WTC11 (cell line): ENCODE results near the gene HOXD13.

ENCODE experiments used
- CREM ChIP-seq: sonication (generic); formaldehyde crosslinking; IDR thresholded peaks from 2 replicates; pipeline ENCODE4 v1.8.1; 2022; ENCODE audit warnings: mild to moderate bottlenecking, missing genetic modification reagents, moderate library complexity
- ETV6 ChIP-seq: sonication (generic); formaldehyde crosslinking; IDR thresholded peaks from 2 replicates; pipeline ENCODE4 v1.8.1; 2022; ENCODE audit warnings: mild to moderate bottlenecking, missing genetic modification reagents
- SMAD4 ChIP-seq: sonication (generic); formaldehyde crosslinking; IDR thresholded peaks from 2 replicates; pipeline ENCODE4 v1.8.0; 2022; ENCODE audit warnings: mild to moderate bottlenecking, missing genetic modification reagents
- TEAD4 ChIP-seq: sonication (generic); formaldehyde crosslinking; IDR thresholded peaks from 2 replicates; pipeline ENCODE4 v1.8.0; 2022; ENCODE audit warnings: mild to moderate bottlenecking, missing genetic modification reagents
- ZNF121 ChIP-seq: sonication (generic); formaldehyde crosslinking; IDR thresholded peaks from 2 replicates; pipeline ENCODE4 v1.8.0; 2023; ENCODE audit warnings: missing genetic modification reagents
- ZNF263 ChIP-seq: sonication (generic); formaldehyde crosslinking; IDR thresholded peaks from 2 replicates; pipeline ENCODE4 v1.8.1; 2022; ENCODE audit warnings: low read depth, mild to moderate bottlenecking, moderate library complexity, missing genetic modification reagents
- TF ChIP-seq, protein P1 (sequence below): fragments of 200-600 bp; IDR thresholded peaks from 2 replicates; pipeline ENCODE4 v1.8.0; 2022; ENCODE audit warnings: antibody characterized with exemption
- TF ChIP-seq, protein P2 (sequence below): sonication (generic); formaldehyde crosslinking; IDR thresholded peaks from 2 replicates; pipeline ENCODE4 v1.8.0; 2023; ENCODE audit warnings: missing genetic modification reagents

DNA sequence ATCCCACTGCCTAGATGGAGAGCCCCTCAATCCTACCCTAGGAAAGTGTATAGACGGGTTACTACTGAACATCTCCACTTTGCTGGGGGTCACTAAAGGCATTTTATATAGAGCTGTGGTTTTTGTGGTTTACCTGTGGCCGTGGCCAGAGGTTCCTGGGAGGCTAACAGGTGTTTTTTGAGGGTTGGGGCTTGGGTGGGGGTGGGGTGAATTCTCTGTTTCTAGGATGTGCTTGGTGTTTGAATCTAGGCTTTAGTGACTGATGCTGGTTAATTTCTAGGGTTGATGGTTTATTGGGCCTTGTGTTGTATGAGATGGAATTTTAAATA, 44.7 kb downstream of the HOXD13 start:
- TF ChIP-seq, protein P1, sequence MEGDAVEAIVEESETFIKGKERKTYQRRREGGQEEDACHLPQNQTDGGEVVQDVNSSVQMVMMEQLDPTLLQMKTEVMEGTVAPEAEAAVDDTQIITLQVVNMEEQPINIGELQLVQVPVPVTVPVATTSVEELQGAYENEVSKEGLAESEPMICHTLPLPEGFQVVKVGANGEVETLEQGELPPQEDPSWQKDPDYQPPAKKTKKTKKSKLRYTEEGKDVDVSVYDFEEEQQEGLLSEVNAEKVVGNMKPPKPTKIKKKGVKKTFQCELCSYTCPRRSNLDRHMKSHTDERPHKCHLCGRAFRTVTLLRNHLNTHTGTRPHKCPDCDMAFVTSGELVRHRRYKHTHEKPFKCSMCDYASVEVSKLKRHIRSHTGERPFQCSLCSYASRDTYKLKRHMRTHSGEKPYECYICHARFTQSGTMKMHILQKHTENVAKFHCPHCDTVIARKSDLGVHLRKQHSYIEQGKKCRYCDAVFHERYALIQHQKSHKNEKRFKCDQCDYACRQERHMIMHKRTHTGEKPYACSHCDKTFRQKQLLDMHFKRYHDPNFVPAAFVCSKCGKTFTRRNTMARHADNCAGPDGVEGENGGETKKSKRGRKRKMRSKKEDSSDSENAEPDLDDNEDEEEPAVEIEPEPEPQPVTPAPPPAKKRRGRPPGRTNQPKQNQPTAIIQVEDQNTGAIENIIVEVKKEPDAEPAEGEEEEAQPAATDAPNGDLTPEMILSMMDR: no peak
- TF ChIP-seq, protein P2, sequence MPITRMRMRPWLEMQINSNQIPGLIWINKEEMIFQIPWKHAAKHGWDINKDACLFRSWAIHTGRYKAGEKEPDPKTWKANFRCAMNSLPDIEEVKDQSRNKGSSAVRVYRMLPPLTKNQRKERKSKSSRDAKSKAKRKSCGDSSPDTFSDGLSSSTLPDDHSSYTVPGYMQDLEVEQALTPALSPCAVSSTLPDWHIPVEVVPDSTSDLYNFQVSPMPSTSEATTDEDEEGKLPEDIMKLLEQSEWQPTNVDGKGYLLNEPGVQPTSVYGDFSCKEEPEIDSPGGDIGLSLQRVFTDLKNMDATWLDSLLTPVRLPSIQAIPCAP (CRISPR knock-in tag): no peak
- no peak for TF ChIP-seq ETV6 (CRISPR knock-in tag)
- TF ChIP-seq TEAD4 (CRISPR knock-in tag): no peak
- TF ChIP-seq CREM (CRISPR knock-in tag): no peak
- no peak for TF ChIP-seq ZNF263 (CRISPR knock-in tag)
- TF ChIP-seq ZNF121 (CRISPR knock-in tag): no peak
- no peak for TF ChIP-seq SMAD4
